Memory B cell (primary cell): ENCODE results near the gene SLC15A1.

ENCODE experiments used
- ATAC-seq: fragments of 150-1000 bp; cut with Tn5 transposase; 2 replicates; pipeline ENCODE4 v1.10.0; 2021; ENCODE audit warnings: low read depth, mild to moderate bottlenecking, moderate library complexity
- DNase-seq, 2 donors: peaks; one replicate each; pipeline ENCODE4 v3.0.0; 2022; ENCODE audit warnings: low spot score in 2 of 2
- H3K27ac Mint-ChIP-seq: one replicate; pipeline ENCODE4 v1.8.0; 2022; ENCODE audit warnings: mild to moderate bottlenecking, moderate library complexity, mixed read lengths
- H3K27me3 Mint-ChIP-seq: one replicate; pipeline ENCODE4 v1.8.0; 2022; ENCODE audit warnings: mixed read lengths
- H3K36me3 Mint-ChIP-seq: one replicate; pipeline ENCODE4 v1.8.0; 2022; ENCODE audit warnings: mild to moderate bottlenecking, mixed read lengths
- H3K4me1 Mint-ChIP-seq: one replicate; pipeline ENCODE4 v1.8.0; 2022; ENCODE audit warnings: mixed read lengths
- H3K4me3 Mint-ChIP-seq: one replicate; pipeline ENCODE4 v1.8.0; 2022; ENCODE audit warnings: mild to moderate bottlenecking, moderate library complexity, mixed read lengths
- H3K9me3 Mint-ChIP-seq: one replicate; pipeline ENCODE4 v1.8.0; 2022; ENCODE audit warnings: mixed read lengths

SLC15A1 gene

DNA sequence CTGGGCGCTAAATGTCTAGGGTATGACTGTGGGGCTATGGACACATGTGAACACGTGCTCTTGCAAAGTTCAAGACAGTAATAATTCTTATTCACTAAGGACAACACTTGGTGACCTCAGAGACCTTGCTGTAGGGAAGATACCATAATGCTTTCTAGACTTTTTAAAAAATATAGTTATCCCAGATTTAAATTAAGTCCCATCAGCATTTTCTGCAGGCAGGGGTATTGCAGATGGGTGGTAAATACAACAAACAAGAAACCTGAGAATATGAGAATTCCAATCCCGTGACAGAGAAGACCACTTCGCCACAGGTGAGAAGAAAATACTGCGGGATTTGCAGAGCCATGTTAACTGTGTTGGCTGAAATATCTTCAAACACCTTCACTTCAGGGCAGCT is 65.2 kb downstream of the SLC15A1 start:
- DNase-seq: no peak
- no peaks in the 10 kb centered on the region for H3K36me3 Mint-ChIP-seq
- no peaks in the 10 kb centered on the region for H3K4me1 Mint-ChIP-seq
- H3K9me3 Mint-ChIP-seq: no peaks in the 10 kb centered on the region
- H3K27me3 Mint-ChIP-seq: peaks cover 2% of the 10 kb centered on the region
- H3K27ac Mint-ChIP-seq: no peak overlapping the region
- H3K4me3 Mint-ChIP-seq: no peak overlapping the region
- no peak for ATAC-seq

DNA sequence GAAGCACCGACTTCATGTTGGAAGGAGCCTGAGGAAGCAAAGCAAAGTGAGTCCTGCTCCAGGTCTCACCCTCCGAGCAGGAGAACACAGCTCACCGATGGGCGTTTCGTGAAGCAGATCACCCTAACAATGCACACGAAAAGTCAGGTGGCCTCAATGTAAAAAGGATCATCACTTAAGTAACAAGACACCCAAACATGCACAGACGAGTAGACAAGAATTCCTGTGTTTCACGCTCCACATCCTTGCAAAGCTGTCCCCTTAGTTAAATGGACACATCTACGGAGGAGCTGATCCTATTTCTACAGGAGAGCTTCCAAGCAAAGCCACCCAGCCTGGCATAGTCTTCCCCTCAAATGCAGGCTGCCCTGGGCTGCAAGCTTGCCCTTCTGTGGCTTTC is 66.2 kb downstream of the SLC15A1 start:
- H3K27ac Mint-ChIP-seq: no peak overlapping the region
- ATAC-seq (no peak), DNase-seq (no peak)
- H3K27me3 Mint-ChIP-seq: peaks cover 3% of the 10 kb centered on the region
- H3K4me3 Mint-ChIP-seq: no peak overlapping the region
- H3K9me3 Mint-ChIP-seq: no peaks in the 10 kb centered on the region
- H3K36me3 Mint-ChIP-seq: no peaks in the 10 kb centered on the region
- no peaks in the 10 kb centered on the region for H3K4me1 Mint-ChIP-seq

DNA sequence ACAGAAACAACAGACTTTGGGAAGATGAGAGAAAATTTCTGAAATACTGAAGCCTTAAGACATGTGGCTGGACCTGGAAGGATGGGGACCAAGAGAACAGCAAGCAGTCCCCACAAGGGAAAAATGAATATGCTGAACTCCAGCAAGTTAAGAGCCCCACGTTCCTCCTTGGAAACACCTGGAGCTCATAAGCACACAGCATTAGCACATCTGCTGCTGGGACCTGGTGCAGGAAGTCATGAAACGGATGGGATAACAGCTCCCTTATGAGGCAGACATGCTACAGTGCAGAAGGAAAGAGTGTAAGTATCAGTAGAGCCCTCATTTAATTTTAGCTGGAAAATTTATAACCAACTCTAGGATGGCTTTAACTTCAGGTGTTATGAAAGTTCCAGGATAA is 67.3 kb downstream of the SLC15A1 start:
- DNase-seq: no peak
- H3K4me1 Mint-ChIP-seq: no peaks in the 10 kb centered on the region
- no peak overlapping the region for H3K27ac Mint-ChIP-seq
- H3K36me3 Mint-ChIP-seq: no peaks in the 10 kb centered on the region
- H3K4me3 Mint-ChIP-seq: no peak overlapping the region
- peaks cover 3% of the 10 kb centered on the region for H3K27me3 Mint-ChIP-seq
- no peaks in the 10 kb centered on the region for H3K9me3 Mint-ChIP-seq
- no peak for ATAC-seq

DNA sequence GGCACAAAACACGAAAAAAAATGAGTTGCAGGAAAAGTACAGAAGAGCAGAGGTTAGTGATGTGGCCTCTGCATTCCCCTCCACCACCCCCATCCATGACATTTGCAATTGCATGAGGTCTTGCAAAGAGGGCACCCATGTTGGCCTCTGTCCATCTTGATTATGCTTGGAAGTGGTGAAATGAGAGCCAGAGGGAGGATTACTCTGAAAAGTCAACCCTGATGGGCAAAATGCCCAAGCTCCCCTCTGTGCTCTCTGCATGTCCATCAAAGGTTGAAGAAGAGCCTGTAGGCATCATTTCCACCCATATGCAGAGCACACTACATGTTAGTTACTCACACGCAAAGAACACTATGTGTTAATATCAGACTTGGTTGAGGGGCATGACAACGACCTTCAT is 71.4 kb downstream of the SLC15A1 start:
- Mint-ChIP-seq H3K4me1 (no peaks in the 10 kb centered on the region), H3K4me3 (no peak overlapping the region), H3K36me3 (no peaks in the 10 kb centered on the region), H3K9me3 (no peaks in the 10 kb centered on the region), H3K27ac (no peak overlapping the region), H3K27me3 (peaks cover 7% of the 10 kb centered on the region)
- no peak for ATAC-seq
- DNase-seq: no peak

- Mint-ChIP-seq H3K4me1 (no peaks in the 10 kb centered on the region), H3K9me3 (no peaks in the 10 kb centered on the region), H3K27ac (no peak overlapping the region), H3K36me3 (no peaks in the 10 kb centered on the region), H3K4me3 (no peak overlapping the region), H3K27me3 (peaks cover 7% of the 10 kb centered on the region)
- no peak for ATAC-seq
- DNase-seq: no peak
These were observed 73.7 kb downstream of the SLC15A1 start for GRCh38 chr13:98678741-98679140.

DNA sequence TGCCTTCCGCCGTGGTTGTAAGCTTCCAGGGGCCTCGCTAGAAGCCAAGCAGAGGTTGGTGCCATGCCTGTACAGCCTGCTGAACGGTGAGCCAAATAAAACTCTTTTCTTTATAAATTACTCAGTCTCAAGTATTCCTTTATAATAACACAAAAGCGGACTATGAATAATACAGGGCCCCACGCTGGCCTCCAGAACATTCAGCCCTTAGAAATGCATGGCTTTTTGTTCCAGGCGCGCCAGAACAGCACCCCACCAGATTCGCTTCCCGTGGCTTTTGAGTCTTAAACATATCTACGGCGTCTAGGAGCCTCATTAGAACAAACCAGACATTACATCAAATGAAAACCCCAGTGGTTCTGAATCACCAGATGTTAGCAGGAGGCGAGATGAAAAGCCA is 75.1 kb downstream of the SLC15A1 start:
- Mint-ChIP-seq H3K27ac (no peak overlapping the region), H3K4me1 (no peaks in the 10 kb centered on the region), H3K27me3 (peaks cover 5% of the 10 kb centered on the region), H3K36me3 (no peaks in the 10 kb centered on the region), H3K4me3 (no peak overlapping the region), H3K9me3 (no peaks in the 10 kb centered on the region)
- ATAC-seq (no peak), DNase-seq (no peak)

GRCh38 chr13:98676239-98676638 is 76.2 kb downstream of the SLC15A1 start:
- no peak overlapping the region for H3K4me3 Mint-ChIP-seq
- DNase-seq (no peak), ATAC-seq (no peak)
- H3K9me3 Mint-ChIP-seq: no peaks in the 10 kb centered on the region
- no peaks in the 10 kb centered on the region for H3K4me1 Mint-ChIP-seq
- peaks cover 3% of the 10 kb centered on the region for H3K27me3 Mint-ChIP-seq
- H3K27ac Mint-ChIP-seq: no peak overlapping the region
- no peaks in the 10 kb centered on the region for H3K36me3 Mint-ChIP-seq

DNA sequence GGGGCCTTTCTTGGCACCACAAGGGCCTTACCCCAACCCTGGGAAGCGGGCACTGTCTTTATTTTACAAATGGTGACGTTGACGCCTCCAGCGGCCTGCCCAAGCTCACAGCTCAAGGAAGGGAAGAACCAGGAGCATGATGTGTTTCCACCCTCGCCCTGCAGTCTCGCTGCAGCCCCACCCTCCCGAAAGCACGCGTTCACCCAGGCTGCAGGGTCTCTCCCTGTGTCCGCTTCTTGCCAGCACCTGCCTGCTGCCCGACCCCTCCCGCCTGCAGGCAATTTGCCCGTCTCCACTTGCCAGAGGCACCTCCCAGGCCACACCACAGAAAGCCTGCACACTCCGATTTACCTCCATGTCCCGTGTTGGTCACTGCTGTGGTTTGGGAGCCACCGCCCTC is 76.6 kb downstream of the SLC15A1 start:
- Mint-ChIP-seq H3K27me3 (peaks cover 3% of the 10 kb centered on the region), H3K4me3 (no peak overlapping the region), H3K4me1 (no peaks in the 10 kb centered on the region), H3K9me3 (no peaks in the 10 kb centered on the region), H3K36me3 (no peaks in the 10 kb centered on the region), H3K27ac (no peak overlapping the region)
- DNase-seq (no peak), ATAC-seq (no peak)

- H3K36me3 Mint-ChIP-seq: no peaks in the 10 kb centered on the region
- no peaks in the 10 kb centered on the region for H3K4me1 Mint-ChIP-seq
- no peaks in the 10 kb centered on the region for H3K9me3 Mint-ChIP-seq
- ATAC-seq: no peak
- DNase-seq: no peak
- no peak overlapping the region for H3K27ac Mint-ChIP-seq
- no peak overlapping the region for H3K4me3 Mint-ChIP-seq
- H3K27me3 Mint-ChIP-seq: peaks cover 6% of the 10 kb centered on the region
These were observed 77.4 kb downstream of the SLC15A1 start for GRCh38 chr13:98675066-98675465.

DNA sequence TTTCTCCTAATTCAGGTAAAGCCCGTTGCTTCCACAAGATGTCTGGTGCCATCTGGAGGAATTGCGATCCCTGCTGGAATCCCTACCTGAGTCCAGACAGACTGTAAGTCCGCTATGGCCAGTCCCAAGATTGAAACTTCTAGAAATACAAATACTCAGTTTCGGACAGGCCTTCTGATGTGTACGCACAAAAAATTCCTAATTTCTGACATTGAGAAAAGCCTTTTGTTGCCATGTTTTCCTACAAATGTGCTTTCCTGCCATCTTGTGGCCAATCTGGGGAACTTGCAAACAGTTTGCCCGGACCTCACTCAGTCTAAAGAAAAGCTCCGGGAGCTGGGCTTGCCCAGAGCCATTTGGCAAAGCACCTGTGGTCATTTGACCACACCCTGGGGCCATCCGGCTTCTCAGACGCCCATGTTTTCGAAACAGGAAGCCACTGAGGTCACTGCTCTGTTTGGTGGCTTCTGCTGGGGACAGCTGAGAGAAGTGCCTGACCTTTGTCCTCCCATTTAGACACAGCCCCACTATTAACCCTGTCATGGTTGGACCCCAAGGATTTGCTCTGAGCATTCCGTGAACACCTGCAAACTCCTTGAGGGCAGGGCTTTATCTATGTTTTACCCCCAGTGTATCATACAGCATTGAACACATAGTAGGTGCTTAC is 79.4 kb downstream of the SLC15A1 start:
- ATAC-seq (peak; percentile 69), DNase-seq (peak; percentile 49 to 52)
- Mint-ChIP-seq H3K4me1 (no peaks in the 10 kb centered on the region), H3K27ac (no peak overlapping the region), H3K4me3 (no peak overlapping the region), H3K36me3 (no peaks in the 10 kb centered on the region), H3K9me3 (no peaks in the 10 kb centered on the region), H3K27me3 (peaks cover 2% of the 10 kb centered on the region)

- no peak for DNase-seq
- Mint-ChIP-seq H3K27ac (no peak overlapping the region), H3K36me3 (no peaks in the 10 kb centered on the region), H3K9me3 (no peaks in the 10 kb centered on the region), H3K4me3 (no peak overlapping the region), H3K4me1 (peaks cover 5% of the 10 kb centered on the region), H3K27me3 (peaks cover 7% of the 10 kb centered on the region)
- ATAC-seq: no peak
These were observed 84.3 kb downstream of the SLC15A1 start for GRCh38 chr13:98668155-98668554.

DNA sequence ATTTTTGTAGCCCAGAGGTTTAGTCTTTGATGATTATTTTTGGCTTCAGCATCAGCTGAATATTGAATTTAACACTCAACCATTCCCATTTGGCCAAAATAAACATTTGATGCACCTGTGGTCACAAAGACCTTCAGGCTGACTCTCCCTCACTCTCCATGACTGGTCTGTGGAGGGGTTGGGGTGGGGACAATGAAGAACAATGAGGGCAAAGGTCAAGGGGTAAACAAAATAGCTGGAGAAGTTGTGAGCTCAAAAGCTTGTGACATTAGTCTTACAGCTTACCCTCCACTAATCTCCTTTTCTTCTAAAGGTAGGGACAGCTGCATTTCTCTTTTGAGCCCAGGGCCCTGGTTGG is 86.9 kb downstream of the SLC15A1 start:
- Mint-ChIP-seq H3K9me3 (no peaks in the 10 kb centered on the region), H3K4me3 (no peak overlapping the region), H3K27ac (no peak overlapping the region), H3K27me3 (peaks cover 8% of the 10 kb centered on the region), H3K36me3 (no peaks in the 10 kb centered on the region), H3K4me1 (peaks cover 5% of the 10 kb centered on the region)
- DNase-seq: no peak
- ATAC-seq: no peak

DNA sequence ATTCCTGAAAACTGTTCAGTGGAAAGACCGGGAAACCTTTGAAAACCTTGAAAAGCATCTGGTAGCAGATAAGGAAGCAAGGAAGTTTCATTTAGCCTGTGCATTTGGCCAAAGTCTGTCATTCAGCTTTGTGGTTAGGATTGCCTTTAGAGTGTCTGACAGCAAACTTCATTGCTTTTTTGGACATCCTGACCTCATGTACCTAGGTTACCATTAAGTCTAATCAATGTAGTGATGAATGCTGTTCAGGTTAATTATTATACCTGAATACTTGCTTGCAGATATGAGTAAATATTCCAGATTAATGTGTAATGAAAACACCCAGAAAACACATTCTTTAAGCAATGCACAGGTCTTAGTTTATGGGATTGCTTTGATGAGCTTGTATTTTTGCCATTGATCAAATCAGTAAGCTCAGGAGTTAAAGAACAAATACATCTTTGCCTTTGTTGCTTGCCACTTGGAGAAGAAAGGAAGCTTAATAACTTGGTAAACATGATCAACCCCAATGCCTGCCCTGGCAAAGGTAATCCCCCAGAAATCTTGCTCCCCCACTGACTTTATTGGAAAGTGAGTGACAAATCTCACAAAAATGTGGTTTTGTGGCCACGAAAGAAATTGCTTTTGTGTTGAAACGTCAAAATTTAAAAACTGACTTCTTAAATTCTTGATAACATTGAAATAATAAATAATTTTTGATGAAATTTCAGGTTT is 87.4 kb downstream of the SLC15A1 start:
- ATAC-seq (no peak), DNase-seq (no peak)
- Mint-ChIP-seq H3K27me3 (peaks cover 9% of the 10 kb centered on the region), H3K27ac (no peak overlapping the region), H3K9me3 (no peaks in the 10 kb centered on the region), H3K4me3 (no peak overlapping the region), H3K36me3 (no peaks in the 10 kb centered on the region), H3K4me1 (peaks cover 5% of the 10 kb centered on the region)

GRCh38 chr13:98664510-98664909 is 88.0 kb downstream of the SLC15A1 start:
- Mint-ChIP-seq H3K27ac (no peak overlapping the region), H3K4me3 (no peak overlapping the region), H3K36me3 (no peaks in the 10 kb centered on the region)

DNA sequence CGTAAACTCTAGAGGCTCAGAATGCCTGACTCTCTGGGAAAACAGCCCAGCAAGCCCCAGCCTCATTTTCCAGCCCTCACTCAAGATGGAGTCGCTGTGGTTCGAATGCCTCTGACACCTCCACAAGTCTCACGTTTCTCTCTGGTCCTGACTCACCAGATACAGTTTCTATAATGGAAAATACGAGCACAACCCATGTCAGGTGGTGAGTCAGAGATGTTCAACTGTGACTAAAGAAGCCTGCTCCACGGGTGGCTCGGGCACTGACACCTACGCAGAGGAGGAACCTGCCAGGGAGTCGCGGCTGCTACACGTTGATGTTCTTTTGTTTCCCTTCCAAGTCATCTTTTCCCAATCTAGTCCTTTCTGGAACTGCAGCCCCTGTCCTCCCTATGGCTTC is 88.4 kb downstream of the SLC15A1 start:
- DNase-seq: no peak

More at GRCh38 chr13:98664510-98664909, 88.0 kb downstream of the SLC15A1 start:
- no peaks in the 10 kb centered on the region for H3K9me3 Mint-ChIP-seq
- ATAC-seq (no peak), DNase-seq (no peak)
- peaks cover 5% of the 10 kb centered on the region for H3K4me1 Mint-ChIP-seq
- H3K27me3 Mint-ChIP-seq: peaks cover 9% of the 10 kb centered on the region

More for the DNA sequence above, 88.4 kb downstream of the SLC15A1 start:
- no peak for ATAC-seq
- Mint-ChIP-seq H3K27me3 (peaks cover 9% of the 10 kb centered on the region), H3K9me3 (no peaks in the 10 kb centered on the region), H3K4me1 (peaks cover 5% of the 10 kb centered on the region), H3K36me3 (no peaks in the 10 kb centered on the region), H3K27ac (no peak overlapping the region), H3K4me3 (no peak overlapping the region)
